Stimulated activated CD4-positive, alpha-beta T cell treated with anti-CD3 and anti-CD28 coated beads, Interleukin-12 subunit alpha, Interleukin-12 subunit beta, amount 100 ng/mL, for 4 hours (primary cell): Measurements from ENCODE around the gene ARMS2.

Source experiments
- DNase-seq: peaks from one replicate; pipeline ENCODE4 v3.0.0-alpha.2; 2020

Gene ARMS2

GRCh38 chr10:122454071-122454470 is 382 bp upstream of the ARMS2 start:
- no peak for DNase-seq

- no peak for DNase-seq
Measured at GRCh38 chr10:122455376-122456079, 1.1 kb downstream of the ARMS2 start.

- DNase-seq = no peak
Measured at GRCh38 chr10:122457934-122458333, 3.5 kb downstream of the ARMS2 start.

GRCh38 chr10:122458693-122459092 is 4.2 kb downstream of the ARMS2 start:
- DNase-seq = no peak

DNA sequence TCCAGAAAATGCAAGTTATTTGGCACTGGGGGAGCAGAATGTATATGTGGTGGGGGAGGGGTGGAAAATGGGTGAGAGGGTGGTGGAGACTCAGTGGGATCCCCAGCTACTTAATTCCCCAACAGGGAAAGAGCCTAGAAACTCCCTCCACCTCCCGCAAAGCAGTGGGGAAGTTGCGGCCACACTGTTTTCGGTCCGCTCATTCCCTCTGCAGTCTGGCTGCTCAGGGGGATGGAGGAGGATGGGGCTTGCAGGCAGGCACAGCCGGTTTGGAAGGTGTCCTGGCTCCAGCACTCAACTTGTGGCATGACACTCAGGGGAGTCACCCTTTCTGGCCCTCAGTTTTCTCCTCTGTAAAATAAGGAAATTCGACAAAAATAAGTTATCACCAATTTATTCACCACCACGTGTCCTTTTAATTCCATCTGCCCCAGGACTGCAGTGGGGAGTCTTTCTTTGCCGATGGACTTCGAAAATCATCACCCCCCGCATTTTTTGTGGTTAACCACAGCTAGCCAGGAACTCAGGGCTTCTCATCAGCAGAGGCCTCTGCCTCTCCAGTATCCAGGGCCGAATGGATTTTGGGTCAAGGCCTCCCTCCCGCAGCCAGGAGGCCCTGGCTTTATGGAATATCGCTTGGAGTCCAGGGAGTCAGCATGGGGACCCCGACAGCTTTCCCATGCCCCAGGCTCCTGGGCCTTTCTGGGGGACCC is 5.3 kb downstream of the ARMS2 start:
- no peak for DNase-seq

- no peak for DNase-seq
Measured at GRCh38 chr10:122460891-122461293, 6.4 kb downstream of the ARMS2 start.

DNA sequence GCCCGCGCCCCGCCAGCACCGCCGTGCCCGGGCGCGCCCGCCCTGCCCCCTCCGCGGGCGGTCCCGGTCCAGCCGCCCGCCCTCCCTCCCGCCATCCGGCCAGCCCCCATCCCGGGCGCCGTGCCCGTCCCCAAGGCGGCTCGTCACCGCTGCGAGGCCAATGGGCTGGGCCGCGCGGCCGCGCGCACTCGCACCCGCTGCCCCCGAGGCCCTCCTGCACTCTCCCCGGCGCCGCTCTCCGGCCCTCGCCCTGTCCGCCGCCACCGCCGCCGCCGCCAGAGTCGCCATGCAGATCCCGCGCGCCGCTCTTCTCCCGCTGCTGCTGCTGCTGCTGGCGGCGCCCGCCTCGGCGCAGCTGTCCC is 6.9 kb downstream of the ARMS2 start, which contains the start of gene HTRA1:
TSS of gene HTRA1 (plus strand) at position 187 of the 362 bp plus-strand sequence. CDS start at position 287, 100 bp downstream.
- DNase-seq = no peak

- no peak for DNase-seq
Measured at GRCh38 chr10:122461729-122462532, 7.5 kb downstream of the ARMS2 start.

DNA sequence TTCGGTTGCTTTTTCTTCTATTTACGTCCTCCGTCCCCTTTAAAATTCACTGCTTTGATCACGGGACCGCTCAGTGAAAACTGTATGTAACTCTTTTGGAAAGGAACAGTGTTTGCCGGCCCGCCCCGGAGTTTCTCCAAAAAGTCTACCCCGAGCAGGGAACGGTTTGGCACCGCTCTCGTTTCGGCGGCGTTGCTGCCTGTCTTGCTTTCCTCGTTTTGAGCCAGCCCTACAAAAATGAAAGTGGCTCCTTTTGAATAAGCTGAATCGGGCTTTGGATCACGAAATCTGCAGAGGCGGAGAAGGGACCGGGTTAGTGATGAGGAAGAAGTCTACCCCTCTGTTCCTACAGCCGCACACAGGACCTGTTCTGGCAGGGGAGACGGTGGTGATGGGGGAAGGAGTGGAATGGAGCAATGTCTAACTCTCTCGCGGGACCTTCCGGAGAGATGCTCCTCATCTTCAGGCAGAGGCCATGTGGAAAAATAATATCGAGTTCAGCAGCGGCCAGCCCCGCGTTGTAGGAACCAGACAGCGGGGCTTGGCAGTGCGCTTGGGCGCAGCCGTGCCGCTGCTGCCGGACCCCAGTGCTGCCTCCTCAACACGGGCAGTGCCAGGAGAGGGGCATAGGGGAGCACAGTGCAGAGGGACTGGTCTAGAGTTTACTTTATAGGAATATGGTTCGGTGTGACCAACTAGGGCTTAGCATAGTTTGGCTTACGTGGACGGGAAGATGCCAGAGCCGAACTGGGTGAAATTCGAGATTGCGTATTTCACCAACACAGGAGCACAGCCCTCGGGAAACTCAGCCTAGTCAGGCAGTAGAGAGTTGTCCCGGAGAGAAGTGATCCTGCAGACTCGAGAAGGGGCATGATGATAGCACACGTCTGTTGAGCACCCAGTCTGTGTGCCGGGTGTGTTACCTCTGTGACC is 8.3 kb downstream of the ARMS2 start:
- DNase-seq = no peak

DNA sequence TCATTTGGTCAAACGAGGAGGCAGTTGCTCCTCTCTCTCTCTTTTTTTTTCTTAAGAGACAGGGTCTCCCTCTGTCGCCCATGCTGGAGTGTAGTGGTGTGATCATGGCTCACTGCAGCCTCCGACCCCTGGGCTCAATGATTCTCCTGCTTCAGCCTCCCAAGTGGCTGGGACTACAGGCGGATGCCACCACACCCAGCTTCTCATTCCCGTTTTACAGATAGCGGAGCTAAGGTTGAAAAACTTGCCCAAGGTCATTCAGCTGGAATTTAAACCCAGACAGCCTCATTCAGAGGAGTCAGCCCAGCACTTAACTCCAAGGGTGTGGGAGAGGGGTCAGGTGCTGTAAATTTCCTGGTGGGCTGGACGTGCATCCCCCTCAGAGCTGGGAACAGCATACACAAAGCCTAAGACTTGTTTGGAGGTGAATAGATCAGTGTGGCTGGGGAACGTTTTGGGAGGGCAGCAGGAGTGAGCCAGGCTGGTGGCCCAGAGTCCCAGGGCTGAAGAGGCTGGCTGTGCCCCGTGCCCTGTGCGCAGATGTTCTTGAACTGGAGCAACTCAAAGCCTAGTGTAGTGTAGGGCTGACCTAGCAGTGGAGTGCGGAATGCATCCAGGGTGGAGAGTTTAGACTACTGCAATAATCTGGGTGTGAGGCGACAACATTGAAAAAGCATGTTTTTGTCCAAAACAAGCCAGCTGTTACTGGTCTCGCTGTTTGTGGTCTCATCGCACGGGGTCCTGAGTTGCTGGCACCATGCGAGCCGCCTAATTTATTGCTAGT is 9.2 kb downstream of the ARMS2 start:
- no peak for DNase-seq

- no peak for DNase-seq
Measured at GRCh38 chr10:122464250-122464510, 9.7 kb downstream of the ARMS2 start.

- no peak for DNase-seq
Measured at GRCh38 chr10:122464586-122464985, 10.1 kb downstream of the ARMS2 start.

- no peak for DNase-seq
Measured at GRCh38 chr10:122465401-122466040, 11.1 kb downstream of the ARMS2 start.

DNA sequence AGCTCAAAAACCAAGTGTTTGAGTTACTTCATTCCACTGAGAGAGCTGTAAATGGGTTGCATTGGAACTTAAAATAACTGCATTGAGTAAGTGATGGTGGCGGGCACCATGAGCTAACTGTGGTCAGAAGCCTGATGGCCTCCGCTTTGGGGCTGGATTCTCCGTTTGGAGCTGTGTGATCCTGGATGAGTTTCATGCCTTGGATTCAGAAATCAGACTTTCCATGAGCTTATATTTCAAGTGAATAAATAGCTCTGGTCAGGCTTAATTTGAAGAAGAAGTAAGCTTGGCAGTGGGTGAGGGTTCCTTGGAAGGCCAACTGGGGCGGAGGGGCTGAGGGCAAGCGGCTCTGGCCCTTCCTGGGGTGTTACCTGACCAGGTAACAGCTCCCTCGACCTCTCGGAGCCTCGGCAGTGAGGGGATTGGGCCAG is 12.5 kb downstream of the ARMS2 start:
- DNase-seq = no peak

- DNase-seq = no peak
Measured at GRCh38 chr10:122467701-122468100, 13.2 kb downstream of the ARMS2 start.

- DNase-seq = no peak
Measured at GRCh38 chr10:122468307-122468925, 14.0 kb downstream of the ARMS2 start.

DNA sequence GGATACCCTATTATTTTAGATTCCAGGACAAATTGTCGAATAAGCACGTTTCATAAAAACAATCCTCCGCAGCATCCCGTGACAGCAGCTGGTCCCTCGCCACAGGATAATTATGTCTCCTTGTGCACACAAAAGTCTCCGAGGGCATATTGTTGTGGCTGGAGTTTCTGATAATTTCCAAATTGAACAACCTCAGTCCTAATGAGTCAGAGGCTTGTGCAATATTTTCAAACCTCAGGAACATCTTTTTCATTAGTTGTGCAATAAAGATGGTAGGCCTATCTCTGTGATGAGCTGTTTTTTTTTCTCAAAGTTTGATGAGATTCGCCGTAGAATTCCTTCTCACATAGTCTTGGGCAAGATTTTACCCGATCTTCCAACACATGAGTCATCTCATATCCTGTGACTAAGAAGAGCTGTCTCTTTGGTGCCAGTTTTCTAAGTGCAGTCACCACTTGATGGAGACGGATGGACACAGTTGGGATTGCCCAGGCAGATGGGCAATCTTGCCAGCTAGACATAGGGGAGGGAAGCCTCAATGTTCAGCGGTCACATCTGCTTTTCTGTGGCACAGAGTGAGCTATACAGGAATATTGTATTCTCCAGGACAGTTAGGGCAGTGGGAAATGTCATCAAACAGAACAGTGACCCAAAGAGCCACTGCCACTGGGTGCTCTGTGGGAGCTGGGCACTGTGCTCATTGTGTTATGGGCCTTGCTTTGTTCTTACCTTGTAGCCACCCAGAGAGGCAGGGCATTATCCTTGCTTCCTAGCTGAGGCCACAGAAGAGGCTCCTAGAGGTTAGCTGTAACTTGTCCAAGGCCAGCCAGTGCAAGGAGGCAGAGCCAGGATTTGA is 14.7 kb downstream of the ARMS2 start:
- DNase-seq = no peak

- DNase-seq = no peak
Measured at GRCh38 chr10:122469848-122470247, 15.4 kb downstream of the ARMS2 start.

- DNase-seq = no peak
Measured at GRCh38 chr10:122471531-122472177, 17.2 kb downstream of the ARMS2 start.
